Upper lobe of right lung (tissue), 1 donor: ENCODE measurements around the gene LUZP2. TPM values are rescaled to one million over a fixed set of nuclear protein-coding genes. Genes with fewer than 3 reads are reported as not detected.

Experiments used
- ATAC-seq: fragments of 200-7000 bp; cut with Tn5 transposase; one replicate; pipeline ENCODE4 v1.9.1; 2020; ENCODE audit warnings: mild to moderate bottlenecking, moderate library complexity
- DNase-seq: peaks from one replicate; pipeline ENCODE4 v3.0.0-alpha.2; 2020
- H3K27ac ChIP-seq: fragments of 200-600 bp; one replicate; pipeline ENCODE4 v1.8.0; 2022
- H3K27me3 ChIP-seq: fragments of 200-600 bp; one replicate; pipeline ENCODE4 v1.8.0; 2022; ENCODE audit warnings: mild to moderate bottlenecking
- H3K36me3 ChIP-seq: fragments of 200-600 bp; one replicate; pipeline ENCODE4 v1.8.0; 2022
- H3K4me1 ChIP-seq: fragments of 200-600 bp; one replicate; pipeline ENCODE4 v1.8.0; 2022
- H3K4me3 ChIP-seq: fragments of 200-600 bp; one replicate; pipeline ENCODE4 v1.8.0; 2022; ENCODE audit warnings: mild to moderate bottlenecking
- H3K9me3 ChIP-seq: fragments of 200-600 bp; one replicate; pipeline ENCODE4 v1.8.0; 2022
- intact Hi-C: fragments of 100-400 bp; cut with DNase I; formaldehyde crosslinking; loops from one replicate; pipeline ENCODE4 v1.11.0; 2022
- total RNA-seq: library from RNA; stranded (reverse); fragmentation: NEBNext Ultra II Directional; extraction: Animal tissue kit (Norgen Biotek cat#: 25700); gene quantifications from one replicate; pipeline ENCODE4 v1.2.1, GENCODE V29; 2021
- TF ChIP-seq, protein P1 (sequence below): fragments of 200-600 bp; IDR thresholded peaks from one replicate; pipeline ENCODE4 v1.8.0; 2022; ENCODE audit warnings: antibody characterized with exemption
- donor health status: DM: no; HTN: yes; CAD: no; lungs with severe emphysema.

The LUZP2 gene
- total RNA-seq, 1 donor from 2014 or later, result 0.23 TPM

DNA sequence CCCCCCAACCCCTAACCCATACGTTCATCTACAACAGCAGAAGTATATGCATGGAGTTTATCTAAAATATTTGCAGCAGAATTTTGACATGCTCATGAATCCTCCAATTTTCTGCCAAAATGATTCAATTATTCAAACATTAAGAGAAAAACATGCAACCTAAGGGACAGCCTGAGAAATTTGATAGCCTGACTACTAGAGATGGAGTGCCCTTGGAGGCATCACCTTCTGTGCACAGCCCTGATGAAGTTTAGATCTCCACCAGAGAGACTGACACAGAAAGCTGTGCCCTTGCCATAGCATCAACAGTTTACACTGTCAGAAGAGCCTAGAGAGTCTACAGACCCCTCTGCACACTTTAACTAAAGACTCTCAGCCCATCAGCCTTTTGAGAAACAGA lies 217.7 kb downstream of the LUZP2 start:
- Histone ChIP-seq H3K9me3 (no peaks in the 10 kb centered on the region), H3K4me1 (no peaks in the 10 kb centered on the region), H3K27ac (no peak overlapping the region), H3K4me3 (no peak overlapping the region), H3K36me3 (no peaks in the 10 kb centered on the region), H3K27me3 (no peaks in the 10 kb centered on the region)
- ATAC-seq, result no peak
- intact Hi-C loops, result no loop called here
- TF ChIP-seq, protein P1, sequence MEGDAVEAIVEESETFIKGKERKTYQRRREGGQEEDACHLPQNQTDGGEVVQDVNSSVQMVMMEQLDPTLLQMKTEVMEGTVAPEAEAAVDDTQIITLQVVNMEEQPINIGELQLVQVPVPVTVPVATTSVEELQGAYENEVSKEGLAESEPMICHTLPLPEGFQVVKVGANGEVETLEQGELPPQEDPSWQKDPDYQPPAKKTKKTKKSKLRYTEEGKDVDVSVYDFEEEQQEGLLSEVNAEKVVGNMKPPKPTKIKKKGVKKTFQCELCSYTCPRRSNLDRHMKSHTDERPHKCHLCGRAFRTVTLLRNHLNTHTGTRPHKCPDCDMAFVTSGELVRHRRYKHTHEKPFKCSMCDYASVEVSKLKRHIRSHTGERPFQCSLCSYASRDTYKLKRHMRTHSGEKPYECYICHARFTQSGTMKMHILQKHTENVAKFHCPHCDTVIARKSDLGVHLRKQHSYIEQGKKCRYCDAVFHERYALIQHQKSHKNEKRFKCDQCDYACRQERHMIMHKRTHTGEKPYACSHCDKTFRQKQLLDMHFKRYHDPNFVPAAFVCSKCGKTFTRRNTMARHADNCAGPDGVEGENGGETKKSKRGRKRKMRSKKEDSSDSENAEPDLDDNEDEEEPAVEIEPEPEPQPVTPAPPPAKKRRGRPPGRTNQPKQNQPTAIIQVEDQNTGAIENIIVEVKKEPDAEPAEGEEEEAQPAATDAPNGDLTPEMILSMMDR, result no peak
- no peak for DNase-seq

DNA sequence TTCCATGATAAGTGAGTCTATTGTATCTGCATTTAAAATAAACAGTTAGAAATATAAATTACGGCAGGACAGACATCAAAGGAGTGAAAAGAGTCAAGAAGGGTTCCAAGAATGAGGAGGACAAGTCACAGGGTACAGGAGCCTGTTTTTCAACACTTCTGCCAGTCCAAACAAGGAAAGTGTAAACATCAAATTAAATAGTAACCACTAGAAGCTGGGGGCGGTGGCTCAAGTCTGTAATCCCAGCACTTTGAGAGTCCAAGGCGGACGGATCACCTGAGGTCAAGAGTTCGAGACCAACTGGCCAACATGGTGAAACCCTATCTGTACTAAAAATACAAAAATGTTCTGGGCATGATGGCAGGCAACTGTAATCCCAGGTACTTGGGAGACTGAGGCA lies 219.6 kb downstream of the LUZP2 start:
- intact Hi-C loops, result no loop called here
- no peaks in the 10 kb centered on the region for H3K27me3 ChIP-seq
- H3K36me3 ChIP-seq, result no peaks in the 10 kb centered on the region
- TF ChIP-seq, protein P1, result no peak
- no peaks in the 10 kb centered on the region for H3K4me1 ChIP-seq
- no peak overlapping the region for H3K4me3 ChIP-seq
- no peaks in the 10 kb centered on the region for H3K9me3 ChIP-seq
- ATAC-seq (no peak), DNase-seq (no peak)
- H3K27ac ChIP-seq, result no peak overlapping the region

- DNase-seq, result no peak
- Histone ChIP-seq H3K27me3 (no peaks in the 10 kb centered on the region), H3K27ac (no peak overlapping the region), H3K4me1 (no peaks in the 10 kb centered on the region), H3K4me3 (no peak overlapping the region), H3K36me3 (no peaks in the 10 kb centered on the region), H3K9me3 (no peaks in the 10 kb centered on the region)
- no peak for ATAC-seq
- intact Hi-C loops, result no loop called here
- TF ChIP-seq, protein P1, result no peak
Observed at GRCh38 chr11:24723231-24723630, 226.4 kb downstream of the LUZP2 start.

- no peak for ATAC-seq
- no peak for DNase-seq
- intact Hi-C loops, result no loop called here
- TF ChIP-seq, protein P1, result no peak
- Histone ChIP-seq H3K4me1 (no peaks in the 10 kb centered on the region), H3K27ac (no peak overlapping the region), H3K4me3 (no peak overlapping the region), H3K9me3 (no peaks in the 10 kb centered on the region), H3K27me3 (no peaks in the 10 kb centered on the region), H3K36me3 (no peaks in the 10 kb centered on the region)
Observed at GRCh38 chr11:24731554-24731953, 234.7 kb downstream of the LUZP2 start.

GRCh38 chr11:24734742-24735237 lies 237.9 kb downstream of the LUZP2 start:
- Histone ChIP-seq H3K36me3 (no peaks in the 10 kb centered on the region), H3K9me3 (no peaks in the 10 kb centered on the region), H3K4me1 (no peaks in the 10 kb centered on the region), H3K4me3 (no peak overlapping the region), H3K27ac (no peak overlapping the region), H3K27me3 (no peaks in the 10 kb centered on the region)
- intact Hi-C loops, result no loop called here
- DNase-seq, result no peak
- TF ChIP-seq, protein P1, result no peak
- no peak for ATAC-seq

DNA sequence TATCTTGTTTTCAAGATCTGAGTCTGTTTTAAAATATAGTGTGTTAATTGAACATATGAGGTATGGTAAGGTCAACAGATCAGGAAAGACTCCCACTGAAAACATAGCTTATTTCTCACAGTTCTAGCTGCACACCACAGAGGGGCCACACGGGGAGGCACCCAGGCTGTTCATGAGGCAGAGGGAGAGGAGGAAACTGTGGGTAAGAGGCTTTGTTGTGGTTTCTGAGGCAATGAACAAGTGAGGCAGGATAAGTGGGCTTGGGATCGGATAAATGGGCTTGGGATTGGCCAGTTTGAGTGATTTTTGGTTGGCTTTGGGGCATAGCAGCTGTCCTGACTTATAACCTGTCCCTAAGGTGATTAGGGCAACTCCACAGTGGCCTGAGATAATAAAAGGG lies 242.1 kb downstream of the LUZP2 start:
- Histone ChIP-seq H3K36me3 (no peaks in the 10 kb centered on the region), H3K4me1 (no peaks in the 10 kb centered on the region), H3K27me3 (no peaks in the 10 kb centered on the region), H3K27ac (no peak overlapping the region), H3K4me3 (no peak overlapping the region), H3K9me3 (no peaks in the 10 kb centered on the region)
- intact Hi-C loops, result no loop called here
- TF ChIP-seq, protein P1, result no peak
- DNase-seq (no peak), ATAC-seq (no peak)
